ENCODE data around the gene NDRG4. TPM values are rescaled to one million over a fixed set of nuclear protein-coding genes. Genes with fewer than 3 reads are reported as not detected.

Gene NDRG4
- total and polyA plus RNA-seq, 2 experiments from 2014 or later, result 3.4 to 7.1 TPM

DNA sequence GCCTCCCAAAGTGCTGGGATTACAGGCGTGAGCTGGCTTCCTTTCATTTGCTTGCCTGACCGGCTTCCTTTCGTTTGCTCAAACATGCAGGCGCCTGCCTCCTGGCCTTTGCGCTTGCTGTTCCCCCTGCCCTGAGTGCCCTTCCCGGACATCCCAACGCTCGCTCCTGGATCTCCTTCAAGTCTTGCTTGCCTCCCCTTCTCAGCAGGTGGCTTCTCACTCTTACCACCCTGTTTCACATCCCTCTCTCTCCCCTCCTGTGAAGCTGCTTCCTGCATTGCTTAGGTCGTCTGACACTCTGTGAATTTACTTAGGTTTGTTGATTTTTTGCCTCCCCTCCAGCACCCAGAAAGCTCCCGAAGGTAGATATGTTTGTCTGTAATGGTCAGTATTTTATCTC is 25.6 kb upstream of the NDRG4 start:
- Histone ChIP-seq H4K20me1 (ENCODE audit: insufficient read depth) (no peaks in the 10 kb centered on the region), H3K9me2 (ENCODE audit: insufficient read depth) (no peaks in the 10 kb centered on the region), H3K4me3 (no peak overlapping the region), H3K4me1 (ENCODE audit: insufficient read depth) (no peaks in the 10 kb centered on the region), H3K36me3 (ENCODE audit: low read depth) (no peaks in the 10 kb centered on the region), H3K9me3 (ENCODE audit: low read depth) (no peaks in the 10 kb centered on the region), H3K4me2 (ENCODE audit: unreplicated experiment) (no peak overlapping the region), H3K27ac (no peak overlapping the region), H3K9ac (no peak overlapping the region), H2AFZ (no peak overlapping the region), H3K79me2 (ENCODE audit: insufficient read depth) (no peaks in the 10 kb centered on the region), H3K27me3 (replicated peaks; ENCODE audit: insufficient read depth) (peaks cover 11% of the 10 kb centered on the region), H3F3A (ENCODE audit: insufficient read depth) (no peaks in the 10 kb centered on the region)
- 65 to 71% methylated on average over 10 of the region's 10 CpGs for whole genome bisulfite sequencing, 2 experiments (ENCODE audit: low coverage in 1 of 2, low lambda C conversion rate in 2 of 2, missing lambda C conversion rate in 2 of 2)
- in situ Hi-C loops (cut with MboI), result no loop called here
- no peak for DNase-seq
- no peak for TF ChIP-seq EZH2phosphoT487 (IDR thresholded peaks at IDR 0.05; ENCODE audit: insufficient read depth, low read depth)
- TF ChIP-seq EZH2 (IDR thresholded peaks at IDR 0.05; ENCODE audit: insufficient read depth, poor library complexity, severe bottlenecking), result no peak

DNA sequence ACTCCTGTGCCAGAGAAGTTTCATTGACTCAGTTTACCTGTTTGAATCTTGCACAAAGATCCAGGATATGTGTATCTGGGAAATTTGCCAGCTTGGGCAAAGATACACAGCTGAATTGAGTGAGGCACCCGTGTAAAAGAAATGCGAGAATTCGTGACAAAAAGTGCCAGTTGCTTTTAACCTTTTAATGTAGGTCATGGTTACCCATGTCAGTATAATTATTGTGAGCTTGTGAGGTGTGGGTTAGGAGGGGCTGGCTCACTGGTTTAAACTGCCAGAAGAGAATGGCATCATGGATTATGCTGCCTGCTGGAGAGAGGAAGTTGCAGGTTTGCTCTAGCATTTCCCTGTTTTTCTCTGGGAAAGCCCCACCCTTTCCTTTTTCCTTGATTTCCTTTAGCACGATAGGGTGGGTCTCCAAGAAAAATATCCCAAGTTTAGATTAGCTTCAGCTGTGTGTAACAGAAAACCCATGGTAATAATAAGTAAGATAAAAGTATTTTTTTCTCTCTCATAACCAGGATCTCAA is 24.8 kb upstream of the NDRG4 start:
- WGBS, 2 experiments (ENCODE audit: low coverage in 1 of 2, low lambda C conversion rate in 2 of 2, missing lambda C conversion rate in 2 of 2), result 11 to 18% methylated on average over 4 of the region's 4 CpGs
- no peak for TF ChIP-seq EZH2phosphoT487 (IDR thresholded peaks at IDR 0.05; ENCODE audit: insufficient read depth, low read depth)
- no peak for TF ChIP-seq EZH2 (IDR thresholded peaks at IDR 0.05; ENCODE audit: insufficient read depth, poor library complexity, severe bottlenecking)

DNA sequence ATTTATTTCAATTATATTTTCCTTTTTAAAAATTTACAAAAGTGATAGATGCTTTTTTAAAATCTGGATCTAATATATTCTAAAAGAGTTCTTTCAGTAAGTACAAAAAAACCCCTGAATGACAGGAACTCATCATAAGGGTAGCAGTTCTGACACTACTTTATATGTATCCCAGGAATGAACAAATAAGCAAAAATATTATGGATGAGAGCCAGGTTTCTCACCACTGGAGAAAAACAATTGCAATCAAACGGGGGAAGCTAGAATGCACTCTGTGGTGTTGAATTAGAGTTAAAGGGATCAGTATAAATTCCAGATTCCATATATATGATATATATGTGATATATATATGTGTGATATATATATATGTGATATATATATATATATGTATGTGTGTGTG is 23.2 kb upstream of the NDRG4 start:
- no peak overlapping the region for H3K9ac ChIP-seq
- no peaks in the 10 kb centered on the region for H4K20me1 ChIP-seq (ENCODE audit: insufficient read depth)
- no peak overlapping the region for H2AFZ ChIP-seq
- no peaks in the 10 kb centered on the region for H3K9me2 ChIP-seq (ENCODE audit: insufficient read depth)
- H3F3A ChIP-seq (ENCODE audit: insufficient read depth), result no peaks in the 10 kb centered on the region
- no peaks in the 10 kb centered on the region for H3K4me1 ChIP-seq (ENCODE audit: insufficient read depth)
- H3K9me3 ChIP-seq (ENCODE audit: low read depth), result no peaks in the 10 kb centered on the region
- TF ChIP-seq EZH2 (IDR thresholded peaks at IDR 0.05; ENCODE audit: insufficient read depth, poor library complexity, severe bottlenecking) (no peak), EZH2phosphoT487 (IDR thresholded peaks at IDR 0.05; ENCODE audit: insufficient read depth, low read depth) (no peak)
- H3K79me2 ChIP-seq (ENCODE audit: insufficient read depth), result no peaks in the 10 kb centered on the region
- 32 to 36% methylated on average over 1 of the region's 1 CpG for WGBS, 2 experiments (ENCODE audit: low coverage in 1 of 2, low lambda C conversion rate in 2 of 2, missing lambda C conversion rate in 2 of 2)
- DNase-seq, result no peak
- in situ Hi-C loops (cut with MboI), result loop anchor here (25.0 kb wide), 1 partner anchor 464 kb away; the partner anchor contains the start of genes USB1 and ZNF319
- no peaks in the 10 kb centered on the region for H3K36me3 ChIP-seq (ENCODE audit: low read depth)
- no peak overlapping the region for H3K4me3 ChIP-seq
- H3K27me3 ChIP-seq (replicated peaks; ENCODE audit: insufficient read depth), result no peaks in the 10 kb centered on the region
- no peak overlapping the region for H3K4me2 ChIP-seq (ENCODE audit: unreplicated experiment)
- no peak overlapping the region for H3K27ac ChIP-seq

More for the DNA sequence above, 24.8 kb upstream of the NDRG4 start:
- Histone ChIP-seq H3K79me2 (ENCODE audit: insufficient read depth) (no peaks in the 10 kb centered on the region), H3F3A (ENCODE audit: insufficient read depth) (no peaks in the 10 kb centered on the region), H3K9me3 (ENCODE audit: low read depth) (no peaks in the 10 kb centered on the region), H4K20me1 (ENCODE audit: insufficient read depth) (no peaks in the 10 kb centered on the region), H3K4me2 (ENCODE audit: unreplicated experiment) (no peak overlapping the region), H2AFZ (no peak overlapping the region), H3K9me2 (ENCODE audit: insufficient read depth) (no peaks in the 10 kb centered on the region), H3K4me1 (ENCODE audit: insufficient read depth) (no peaks in the 10 kb centered on the region), H3K4me3 (no peak overlapping the region), H3K9ac (no peak overlapping the region), H3K36me3 (ENCODE audit: low read depth) (no peaks in the 10 kb centered on the region), H3K27ac (no peak overlapping the region), H3K27me3 (replicated peaks; ENCODE audit: insufficient read depth) (peaks cover 3% of the 10 kb centered on the region; the same call in 1 of the 2 replicates)
- in situ Hi-C loops (cut with MboI), result loop anchor here (25.0 kb wide), 1 partner anchor 463 kb away; the partner anchor contains the start of genes USB1 and ZNF319
- no peak for DNase-seq

DNA sequence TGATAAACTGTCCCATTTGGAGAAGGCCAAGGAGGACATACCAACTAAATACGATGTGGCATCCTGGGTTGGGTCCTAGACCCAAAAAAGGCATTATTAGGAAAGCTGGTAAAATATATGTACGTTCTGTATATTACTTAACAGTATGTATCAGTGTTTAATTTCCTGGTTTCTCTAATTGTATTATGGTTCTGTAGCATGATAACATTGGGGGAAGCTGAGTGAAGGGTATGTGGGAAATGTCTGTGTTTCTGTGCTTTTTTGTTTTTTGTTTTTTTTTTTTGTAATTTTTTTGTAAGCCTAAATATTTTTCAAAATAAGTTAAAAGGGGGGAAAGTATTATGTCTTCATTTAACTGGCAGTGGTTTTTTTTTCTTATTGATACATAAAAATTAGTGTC is 21.5 kb upstream of the NDRG4 start:
- WGBS, 2 experiments (ENCODE audit: low coverage in 1 of 2, low lambda C conversion rate in 2 of 2, missing lambda C conversion rate in 2 of 2), result 59 to 66% methylated on average over 2 of the region's 2 CpGs
- no peaks in the 10 kb centered on the region for H3K36me3 ChIP-seq (ENCODE audit: low read depth)
- H3K27ac ChIP-seq, result no peak overlapping the region
- no peaks in the 10 kb centered on the region for H3K4me1 ChIP-seq (ENCODE audit: insufficient read depth)
- no peak for TF ChIP-seq EZH2 (IDR thresholded peaks at IDR 0.05; ENCODE audit: insufficient read depth, poor library complexity, severe bottlenecking)
- no peak for TF ChIP-seq EZH2phosphoT487 (IDR thresholded peaks at IDR 0.05; ENCODE audit: insufficient read depth, low read depth)
- no peak overlapping the region for H3K4me3 ChIP-seq
- H3K4me2 ChIP-seq (ENCODE audit: unreplicated experiment), result no peak overlapping the region
- no peaks in the 10 kb centered on the region for H3K9me2 ChIP-seq (ENCODE audit: insufficient read depth)
- no peaks in the 10 kb centered on the region for H3F3A ChIP-seq (ENCODE audit: insufficient read depth)
- H2AFZ ChIP-seq, result no peak overlapping the region
- H3K9ac ChIP-seq, result no peak overlapping the region
- no peaks in the 10 kb centered on the region for H3K27me3 ChIP-seq (replicated peaks; ENCODE audit: insufficient read depth)
- H3K79me2 ChIP-seq (ENCODE audit: insufficient read depth), result no peaks in the 10 kb centered on the region
- H4K20me1 ChIP-seq (ENCODE audit: insufficient read depth), result no peaks in the 10 kb centered on the region
- DNase-seq, result no peak
- in situ Hi-C loops (cut with MboI), result loop anchor here (25.0 kb wide), 1 partner anchor 466 kb away; the partner anchor contains the start of genes USB1 and ZNF319
- no peaks in the 10 kb centered on the region for H3K9me3 ChIP-seq (ENCODE audit: low read depth)

Data from GM23248 (cell line).